NCI-H2107 treated with DMSO at 0.1 percent for 48 hours (cell line): ENCODE measurements around the gene GRAMD2A.
A peak's percentile ranks its signal among the peaks of the same experiment; 100 is the strongest.

Experiments used
- DNase-seq: peaks from one replicate; lab custom pipeline; 2025; ENCODE audit not compliant: unreplicated experiment; lab: John Stamatoyannopoulos, UW

Gene GRAMD2A

DNA sequence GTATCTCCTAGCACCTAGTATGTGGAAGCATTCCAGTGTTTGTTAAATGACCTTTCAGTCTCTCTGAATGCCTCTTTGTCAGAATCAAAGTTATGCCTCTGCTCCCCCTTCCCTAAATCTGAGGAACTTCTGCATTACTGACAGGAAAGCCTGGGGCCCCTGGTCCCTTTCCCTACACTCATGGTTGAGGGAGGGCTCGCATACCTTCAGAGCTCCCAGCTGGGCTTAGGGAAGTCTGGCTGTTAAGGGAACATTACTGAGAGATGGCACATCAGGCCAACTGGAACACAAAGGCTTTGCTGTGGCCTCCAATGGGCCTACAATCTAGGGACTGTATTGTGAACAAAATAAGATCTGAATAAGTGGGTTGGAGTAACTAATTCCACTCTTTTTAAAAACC lies 23.1 kb upstream of the GRAMD2A start:
- DNase-seq = no peak

DNA sequence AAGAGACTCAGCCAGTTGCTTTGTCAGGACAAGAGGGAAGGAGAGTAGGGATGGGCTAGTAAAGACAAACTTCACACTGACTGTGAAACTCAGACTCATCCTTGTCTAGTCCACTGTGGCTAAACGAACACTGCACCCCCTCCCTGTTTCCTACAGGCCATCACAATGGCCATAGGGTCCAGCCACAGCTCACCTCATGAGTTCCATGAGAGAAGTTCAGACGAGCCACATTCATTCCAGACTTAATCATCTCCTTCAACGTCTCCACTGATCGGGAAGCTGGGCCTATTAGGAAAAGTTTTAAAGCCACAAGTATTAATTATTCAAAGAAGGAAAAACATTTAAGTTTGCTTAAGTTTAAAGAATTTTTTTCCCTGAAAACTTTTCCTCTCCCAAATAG lies 19.6 kb upstream of the GRAMD2A start:
- DNase-seq = no peak

DNA sequence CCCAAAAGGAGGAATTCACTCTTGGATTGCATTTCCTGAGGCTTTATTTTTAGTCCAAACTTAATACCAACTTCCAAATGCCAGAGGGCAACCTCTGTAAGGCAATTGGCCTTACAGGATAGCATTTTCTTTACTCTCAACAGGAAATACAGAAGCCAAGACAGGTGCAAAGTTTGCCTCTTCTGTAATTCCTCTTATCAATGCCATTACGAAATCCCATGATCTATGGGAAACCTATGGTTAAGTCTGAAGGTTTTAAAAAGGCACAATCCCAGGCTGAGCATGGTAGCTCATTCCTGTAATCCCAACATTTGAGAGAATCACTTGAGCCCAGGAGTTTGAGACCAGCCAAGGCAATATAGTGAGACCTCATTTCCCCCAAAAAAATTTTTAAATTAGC lies 18.5 kb upstream of the GRAMD2A start:
- no peak for DNase-seq

DNA sequence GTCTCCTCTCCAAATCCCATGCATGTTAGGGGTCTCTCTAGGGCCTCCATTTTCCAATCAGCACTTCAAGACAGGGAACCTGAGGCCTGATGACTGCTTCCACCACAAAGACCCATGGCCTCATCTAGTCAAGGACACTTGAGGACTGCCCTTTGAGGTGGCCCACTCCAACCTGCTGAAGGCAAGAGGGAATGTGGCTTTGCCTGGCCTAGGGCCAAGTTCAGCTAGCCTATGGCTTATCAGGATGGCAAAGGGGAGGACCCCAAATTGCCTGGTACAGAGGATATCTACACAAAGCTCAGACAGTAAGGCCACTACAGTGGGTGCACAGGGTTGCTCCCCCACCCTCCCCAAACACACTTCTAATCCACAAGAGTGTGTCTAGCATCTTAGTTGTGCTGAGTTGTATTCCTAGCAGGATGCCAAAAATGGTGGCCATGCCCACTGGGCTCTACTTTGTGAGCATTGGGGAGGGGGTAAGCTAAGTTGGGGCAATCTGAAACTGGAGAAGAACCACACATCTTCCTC lies 10.0 kb upstream of the GRAMD2A start:
- DNase-seq = no peak

DNA sequence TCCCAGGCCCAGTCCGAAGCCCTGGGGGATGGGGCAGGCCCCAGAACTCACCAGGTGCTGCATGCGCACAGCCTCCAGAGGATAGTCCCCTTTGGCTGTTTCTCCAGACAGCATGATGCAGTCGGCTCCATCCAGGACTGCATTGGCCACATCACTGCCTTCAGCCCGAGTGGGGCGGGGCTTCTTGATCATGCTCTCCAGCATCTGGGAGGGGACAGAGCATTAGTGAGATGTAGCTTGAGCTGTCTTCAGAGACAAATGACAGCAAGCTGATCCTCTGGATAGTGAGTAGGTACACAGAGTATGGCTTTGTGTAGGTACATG lies 9.1 kb upstream of the GRAMD2A start:
- DNase-seq = no peak

DNA sequence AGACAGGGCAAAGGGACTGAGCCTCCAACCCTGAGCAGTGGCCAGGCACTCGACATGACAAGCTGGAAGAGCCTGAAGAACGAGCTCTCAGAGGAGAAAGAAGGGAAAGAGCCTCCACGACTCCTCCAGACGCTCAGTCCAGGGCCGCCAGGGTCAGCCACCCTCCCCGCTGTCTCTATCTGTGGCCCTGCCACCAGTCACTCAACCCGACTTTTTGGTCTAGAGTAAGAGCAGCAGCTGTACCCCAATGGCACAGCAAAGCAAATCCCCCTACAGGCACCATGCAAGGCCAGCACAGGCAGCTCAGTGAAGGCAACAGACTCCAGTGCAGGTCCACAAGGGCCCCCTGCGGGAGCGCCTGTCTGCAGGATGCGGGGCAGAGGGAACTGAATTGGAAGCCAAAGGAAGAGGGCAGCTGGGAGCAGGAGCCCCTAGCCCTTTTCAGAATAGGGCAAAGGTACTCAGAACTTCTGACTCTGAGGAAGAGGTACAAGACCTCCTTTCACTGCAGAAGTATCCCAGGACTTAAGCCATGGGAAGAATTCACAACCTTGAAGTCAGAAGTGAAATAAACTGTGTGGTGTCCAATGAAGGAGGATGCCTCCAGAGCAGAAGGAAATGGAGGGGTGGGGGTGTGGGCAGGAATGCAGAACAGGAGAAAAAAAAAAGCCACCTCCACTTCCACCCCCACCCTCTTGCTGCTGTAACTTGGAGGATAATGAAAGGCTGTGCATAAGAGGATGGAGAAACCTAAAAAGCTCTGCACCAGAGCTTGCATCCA lies 8.5 kb upstream of the GRAMD2A start:
- no peak for DNase-seq

DNA sequence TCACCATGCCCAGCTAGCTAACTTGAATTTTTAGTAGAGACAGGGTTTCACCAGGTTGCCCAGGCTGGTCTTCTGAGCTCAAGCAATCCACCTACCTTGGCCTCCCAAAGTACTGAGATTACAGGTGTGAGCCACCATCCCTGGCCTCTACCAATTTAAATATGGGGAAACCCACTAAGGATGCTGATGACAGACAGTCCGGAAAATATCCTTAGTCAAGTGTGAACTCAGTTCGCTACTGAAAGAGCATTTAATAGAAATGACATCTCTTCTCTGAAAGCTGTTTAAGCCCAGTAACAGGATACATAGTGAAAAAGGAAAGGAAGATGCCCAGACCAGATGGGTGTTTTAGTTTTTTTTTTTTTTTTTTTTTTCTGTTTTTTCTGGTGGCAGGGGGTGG lies 7.7 kb upstream of the GRAMD2A start:
- no peak for DNase-seq

DNA sequence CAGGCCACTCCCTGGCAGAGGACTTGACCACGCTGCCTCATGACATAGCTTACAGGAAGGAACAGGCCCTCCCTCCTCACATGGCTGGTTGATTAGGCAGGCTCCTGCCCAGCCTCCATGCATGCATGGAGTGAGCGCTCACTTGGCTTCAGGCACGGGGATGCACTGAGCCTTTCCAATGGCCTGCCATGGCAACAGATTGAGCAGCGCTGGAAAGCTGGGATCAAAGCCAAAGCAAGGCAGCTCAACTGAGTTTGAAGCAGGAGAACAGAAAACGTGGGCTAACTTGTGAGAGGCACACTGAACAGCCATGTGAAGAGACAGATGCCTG lies 5.9 kb upstream of the GRAMD2A start:
- DNase-seq = no peak

DNA sequence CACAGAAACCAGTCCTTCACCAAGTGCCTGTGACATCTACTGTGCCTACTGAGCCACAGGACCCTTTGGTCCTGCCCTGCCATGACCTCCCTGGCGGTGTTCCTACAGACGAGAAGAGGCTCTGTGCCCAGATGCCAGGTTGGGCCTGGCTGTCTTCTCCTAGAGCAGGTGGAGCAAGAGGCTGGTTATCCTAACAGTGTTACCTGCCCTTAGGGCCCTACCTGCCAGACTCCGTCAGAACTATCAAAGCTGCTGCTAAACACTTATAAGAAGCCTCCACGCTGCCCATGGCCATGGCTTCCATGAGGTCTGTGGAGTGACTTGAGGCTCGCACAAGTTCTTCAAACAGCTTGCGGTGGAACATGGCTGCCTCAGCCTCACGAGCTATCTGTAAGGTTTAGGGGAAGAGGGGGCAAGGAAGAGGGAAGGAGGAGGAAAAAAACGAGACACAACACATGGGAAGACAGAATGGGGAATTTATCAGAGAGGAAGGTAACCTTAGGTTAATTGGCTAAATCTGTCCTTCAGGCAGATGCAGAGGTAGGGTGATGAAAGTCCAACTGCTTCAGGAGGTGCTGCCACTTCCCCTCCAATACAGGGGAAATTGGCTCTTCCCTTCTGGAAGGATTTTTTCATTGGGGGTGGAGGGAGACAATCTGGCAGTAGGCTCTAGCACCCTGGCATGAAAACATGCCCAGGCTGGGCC lies 5.4 kb upstream of the GRAMD2A start:
- DNase-seq = no peak

GRCh38 chr15:72202302-72202701 lies 4.7 kb upstream of the GRAMD2A start:
- no peak for DNase-seq

GRCh38 chr15:72201391-72201921 lies 3.9 kb upstream of the GRAMD2A start:
- no peak for DNase-seq

DNA sequence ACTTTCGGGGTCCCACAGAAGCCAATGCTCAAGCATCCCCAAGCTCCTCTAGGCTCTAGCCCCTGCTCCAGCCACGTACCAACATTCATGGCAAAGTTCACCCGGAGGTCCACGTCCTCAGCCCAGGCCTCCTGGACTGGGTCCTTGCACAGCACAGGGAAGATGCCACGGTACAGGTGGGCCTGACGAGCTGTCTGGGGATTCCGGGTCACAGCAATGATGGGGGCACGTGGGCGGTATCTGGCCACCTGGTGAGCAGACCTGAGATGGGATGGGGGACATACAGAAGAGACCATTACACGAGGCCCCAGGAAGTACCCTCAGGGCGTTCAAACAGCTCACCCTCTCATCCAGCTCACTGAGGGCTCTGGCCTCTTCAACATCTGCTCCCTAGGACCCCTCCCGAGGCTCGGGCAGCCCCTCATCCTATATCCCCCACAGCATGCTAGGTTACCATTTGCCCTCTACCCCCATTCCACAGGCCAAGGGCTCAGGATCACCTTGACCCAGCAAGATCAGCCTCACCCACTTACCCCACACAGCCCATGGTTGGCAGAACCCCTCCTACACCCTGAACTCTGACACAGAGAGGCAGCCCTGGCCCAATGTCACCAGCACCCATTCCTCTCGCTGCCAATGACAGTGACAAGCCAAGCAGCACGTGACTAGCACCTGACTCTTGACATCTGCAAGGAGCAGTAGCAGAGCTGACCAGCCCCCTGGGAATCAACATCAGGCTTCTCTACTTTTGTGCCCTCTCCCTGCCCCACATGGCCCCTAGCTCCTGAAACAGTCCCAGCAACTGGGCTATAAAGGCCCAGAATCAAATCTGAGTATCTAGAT lies 3.0 kb upstream of the GRAMD2A start:
- DNase-seq = no peak

DNA sequence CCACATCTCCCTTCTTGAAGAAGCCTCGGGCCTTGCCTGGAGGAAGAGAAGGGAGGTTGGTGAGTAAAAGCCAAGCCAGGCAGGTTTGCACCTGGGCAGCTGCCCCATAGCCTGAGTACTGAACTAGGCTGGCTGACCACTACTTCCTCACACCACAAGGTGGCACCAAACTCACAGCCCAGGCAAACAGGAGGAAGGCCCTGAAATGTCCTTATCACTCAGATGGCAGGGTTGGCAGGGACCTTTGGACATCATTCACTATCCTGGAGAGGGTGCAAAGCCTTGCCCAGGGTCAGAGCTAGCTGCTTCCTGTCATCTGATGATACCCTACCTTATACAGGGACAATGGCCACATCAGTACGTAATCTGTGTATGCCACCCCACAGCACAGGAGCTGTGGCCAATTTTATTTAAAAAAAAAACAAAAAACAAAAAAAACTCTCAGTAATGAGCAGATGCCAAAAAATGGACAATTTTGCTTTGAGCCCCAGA lies 2.2 kb upstream of the GRAMD2A start:
- peak; percentile 47 for DNase-seq

- DNase-seq = no peak
Observed at GRCh38 chr15:72199205-72199515, 1.6 kb upstream of the GRAMD2A start.

- peak; percentile 46 for DNase-seq
Observed at GRCh38 chr15:72198356-72199204, 993 bp upstream of the GRAMD2A start.

DNA sequence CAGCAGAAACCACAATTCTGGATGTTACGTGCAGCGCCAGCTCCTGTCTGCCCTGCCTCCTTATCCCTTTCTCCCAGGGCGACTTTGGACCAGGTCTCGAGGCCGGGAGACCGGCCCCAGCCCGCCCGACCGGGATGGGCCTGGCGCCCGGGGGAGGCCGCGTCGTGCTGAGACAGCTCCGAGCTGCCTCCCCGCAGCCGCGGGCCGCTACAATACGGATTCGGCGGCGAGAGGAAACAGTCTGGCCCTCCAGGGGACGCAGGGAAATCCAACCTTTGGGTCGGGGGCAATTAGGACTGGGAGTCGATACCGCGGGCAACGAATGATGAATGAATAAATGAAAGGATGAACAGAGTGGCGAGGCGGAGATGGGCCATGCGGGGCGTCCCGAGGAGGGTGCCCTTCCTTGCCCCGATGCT lies 537 bp downstream of the GRAMD2A start:
- DNase-seq = no peak

DNA sequence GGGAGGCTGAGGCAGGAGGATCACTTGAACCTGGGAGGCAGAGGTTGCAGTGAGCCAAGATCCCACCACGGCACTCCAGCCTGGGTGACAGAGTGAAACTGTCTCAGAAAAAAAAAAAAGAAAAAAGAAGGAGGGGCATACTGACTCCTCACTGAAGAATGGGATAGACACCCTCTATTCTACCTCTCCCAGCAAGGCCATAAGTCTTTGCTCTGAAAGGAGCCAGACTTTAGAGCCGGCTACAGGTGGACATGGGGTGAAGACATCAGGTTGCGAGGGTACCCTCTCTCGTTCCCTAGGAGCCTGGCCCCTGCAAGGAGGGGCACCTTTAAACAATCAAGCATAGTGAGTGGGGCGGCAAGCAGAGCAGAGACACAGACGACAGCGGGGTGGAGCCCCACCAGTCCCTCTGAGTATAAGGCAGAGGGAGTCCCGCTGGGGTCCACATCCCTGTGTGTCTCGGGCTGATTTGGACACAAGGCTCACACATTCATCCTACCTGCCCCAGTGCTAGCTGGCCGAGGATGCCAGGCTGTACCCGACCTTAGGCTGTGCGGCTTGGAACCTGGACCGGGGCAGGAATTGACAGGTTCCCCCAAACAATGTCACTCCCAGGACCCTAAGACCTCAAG lies 1.1 kb downstream of the GRAMD2A start:
- DNase-seq = no peak

DNA sequence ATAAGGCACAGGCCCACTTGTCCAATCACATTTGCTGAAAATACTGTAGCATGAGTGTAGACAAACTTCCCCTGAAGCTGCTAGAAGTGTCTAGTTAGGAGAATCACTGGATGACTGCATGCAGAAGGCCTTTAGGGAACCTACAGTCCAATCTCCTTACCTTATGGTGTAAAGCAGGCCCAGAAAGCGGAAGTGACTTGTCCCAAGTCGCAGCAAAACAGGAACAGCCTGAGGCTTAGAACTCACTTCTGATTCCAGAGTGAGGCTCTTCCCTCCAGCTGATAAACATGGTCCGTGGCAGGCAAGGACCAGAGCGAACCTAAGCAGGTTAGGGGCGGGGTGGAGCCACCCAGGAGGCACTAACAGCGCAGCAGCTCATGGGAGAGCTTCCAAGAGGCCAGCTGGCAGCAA lies 2.5 kb downstream of the GRAMD2A start:
- DNase-seq = no peak

- DNase-seq = no peak
Observed at GRCh38 chr15:72193836-72194396, 3.7 kb downstream of the GRAMD2A start.

GRCh38 chr15:72192416-72192815 lies 5.2 kb downstream of the GRAMD2A start:
- DNase-seq = no peak
